NCI-H526 (cell line): ENCODE measurements around the gene GOLGA3.
A peak's percentile ranks its signal among the peaks of the same experiment; 100 is the strongest.
"Not testable (repeated sequence)": the region's sequence is repeated elsewhere in the genome, so short reads cannot be mapped to it uniquely, and the experiment has no call there.

Source experiments
- DNase-seq, 2 experiments: peaks; one replicate each; lab custom pipeline; 2025; lab: John Stamatoyannopoulos, UW

The GOLGA3 gene

GRCh38 chr12:132828706-132829534, at the start of gene GOLGA3:
GOLGA3 (minus strand) TSS chr12:132828869; CDS start chr12:132822128, 6,741 bp downstream.
- peak; percentile 67 to 93 for DNase-seq

GRCh38 chr12:132874620-132875019, 46.0 kb upstream of the GOLGA3 start:
- not testable (repeated sequence) for DNase-seq

- no peak for DNase-seq
Observed at GRCh38 chr12:132874175-132874574, 45.5 kb upstream of the GOLGA3 start.

GRCh38 chr12:132873724-132874123, 45.1 kb upstream of the GOLGA3 start:
- no peak for DNase-seq

- DNase-seq, result no peak
Observed at GRCh38 chr12:132872975-132873421, 44.3 kb upstream of the GOLGA3 start.

- DNase-seq, result no peak
Observed at GRCh38 chr12:132872073-132872855, 43.6 kb upstream of the GOLGA3 start.

- DNase-seq, result no peak
Observed at GRCh38 chr12:132869551-132869950, 40.9 kb upstream of the GOLGA3 start.

- no peak for DNase-seq
Observed at GRCh38 chr12:132866251-132866828, 37.7 kb upstream of the GOLGA3 start.

- no peak for DNase-seq
Observed at GRCh38 chr12:132861558-132861957, 32.9 kb upstream of the GOLGA3 start.

GRCh38 chr12:132858718-132859266, 30.1 kb upstream of the GOLGA3 start:
- no peak for DNase-seq

- DNase-seq, result not testable (repeated sequence)
Observed at GRCh38 chr12:132857019-132857418, 28.4 kb upstream of the GOLGA3 start.

- DNase-seq, result no peak
Observed at GRCh38 chr12:132856581-132856980, 27.9 kb upstream of the GOLGA3 start.

- not testable (repeated sequence) for DNase-seq
Observed at GRCh38 chr12:132855211-132855610, 26.5 kb upstream of the GOLGA3 start.

GRCh38 chr12:132853285-132854092, 24.8 kb upstream of the GOLGA3 start:
- DNase-seq, result no peak

GRCh38 chr12:132852496-132852895, 23.8 kb upstream of the GOLGA3 start:
- no peak for DNase-seq

- peak in 1 of 2 experiments; percentile 50 for DNase-seq
Observed at GRCh38 chr12:132851465-132851864, 22.8 kb upstream of the GOLGA3 start.

- DNase-seq, result no peak
Observed at GRCh38 chr12:132850291-132850690, 21.6 kb upstream of the GOLGA3 start.

GRCh38 chr12:132848521-132848920, 19.9 kb upstream of the GOLGA3 start:
- no peak for DNase-seq

- peak in 1 of 2 experiments; percentile 46 for DNase-seq
Observed at GRCh38 chr12:132847363-132848356, 19.0 kb upstream of the GOLGA3 start.

GRCh38 chr12:132844681-132845080, 16.0 kb upstream of the GOLGA3 start:
- DNase-seq, result not testable (repeated sequence)
